Osteocyte (in vitro differentiated cells): ENCODE data around the gene ASCL4. TPM values are rescaled to one million over a fixed set of nuclear protein-coding genes. Genes with fewer than 3 reads are reported as not detected.

ENCODE experiments used
- DNase-seq: peaks from one replicate; pipeline ENCODE4 v3.0.0; 2021; ENCODE audit warnings: mixed read lengths; ENCODE audit not compliant: unreplicated experiment; ENCODE audit errors: extremely low spot score
- H3K27ac Mint-ChIP-seq: one replicate; pipeline ENCODE4 v1.8.0; 2021; ENCODE audit warnings: mild to moderate bottlenecking, mixed read lengths; ENCODE audit not compliant: unreplicated experiment
- H3K27me3 Mint-ChIP-seq: one replicate; pipeline ENCODE4 v1.8.0; 2021; ENCODE audit warnings: mixed read lengths; ENCODE audit not compliant: unreplicated experiment
- H3K36me3 Mint-ChIP-seq: one replicate; pipeline ENCODE4 v1.8.0; 2021; ENCODE audit warnings: mixed read lengths; ENCODE audit not compliant: unreplicated experiment
- H3K4me1 Mint-ChIP-seq: one replicate; pipeline ENCODE4 v1.8.0; 2021; ENCODE audit warnings: mixed read lengths; ENCODE audit not compliant: unreplicated experiment
- H3K4me3 Mint-ChIP-seq: one replicate; pipeline ENCODE4 v1.8.0; 2021; ENCODE audit warnings: mild to moderate bottlenecking, moderate library complexity, mixed read lengths; ENCODE audit not compliant: unreplicated experiment
- H3K9me3 Mint-ChIP-seq: one replicate; pipeline ENCODE4 v1.8.0; 2021; ENCODE audit warnings: mixed read lengths; ENCODE audit not compliant: unreplicated experiment
- total RNA-seq: library from RNA; stranded (reverse); gene quantifications from 2 replicates; pipeline ENCODE4 v1.2.1, GENCODE V29; 2021
- TF ChIP-seq, protein P1 (sequence below): fragments of 200-600 bp; sonication (generic); IDR thresholded peaks from 2 replicates; pipeline ENCODE4 v1.5.0; 2021; ENCODE audit warnings: antibody characterized with exemption, mild to moderate bottlenecking, moderate library complexity

Gene ASCL4
- total RNA-seq, 1 donor from 2014 or later = not detected

DNA sequence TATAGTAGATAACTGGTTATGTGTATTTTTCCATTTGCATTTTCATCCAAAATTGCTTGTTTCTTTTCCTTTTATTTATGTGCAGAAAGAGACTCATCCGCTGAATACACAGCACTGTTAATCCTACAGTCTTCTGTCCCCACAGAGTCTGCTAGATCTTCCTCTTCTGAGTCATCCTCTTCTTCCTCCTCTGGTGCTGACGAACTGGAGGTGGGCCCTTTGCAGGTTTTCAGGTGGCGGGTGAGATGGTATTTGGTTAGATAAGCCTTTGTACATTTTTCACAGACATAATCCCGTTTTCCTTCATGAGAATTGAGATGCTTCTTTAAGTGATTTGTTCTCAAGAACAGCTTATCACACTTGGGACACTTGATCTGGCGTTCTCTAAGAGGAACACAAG is 40.4 kb upstream of the ASCL4 start:
- no peak for DNase-seq
- no peak overlapping the region for H3K27ac Mint-ChIP-seq
- peaks cover 54% of the 10 kb centered on the region for H3K36me3 Mint-ChIP-seq
- H3K9me3 Mint-ChIP-seq = no peaks in the 10 kb centered on the region
- H3K27me3 Mint-ChIP-seq = no peaks in the 10 kb centered on the region
- H3K4me1 Mint-ChIP-seq = no peaks in the 10 kb centered on the region
- H3K4me3 Mint-ChIP-seq = no peak overlapping the region
- TF ChIP-seq, protein P1, sequence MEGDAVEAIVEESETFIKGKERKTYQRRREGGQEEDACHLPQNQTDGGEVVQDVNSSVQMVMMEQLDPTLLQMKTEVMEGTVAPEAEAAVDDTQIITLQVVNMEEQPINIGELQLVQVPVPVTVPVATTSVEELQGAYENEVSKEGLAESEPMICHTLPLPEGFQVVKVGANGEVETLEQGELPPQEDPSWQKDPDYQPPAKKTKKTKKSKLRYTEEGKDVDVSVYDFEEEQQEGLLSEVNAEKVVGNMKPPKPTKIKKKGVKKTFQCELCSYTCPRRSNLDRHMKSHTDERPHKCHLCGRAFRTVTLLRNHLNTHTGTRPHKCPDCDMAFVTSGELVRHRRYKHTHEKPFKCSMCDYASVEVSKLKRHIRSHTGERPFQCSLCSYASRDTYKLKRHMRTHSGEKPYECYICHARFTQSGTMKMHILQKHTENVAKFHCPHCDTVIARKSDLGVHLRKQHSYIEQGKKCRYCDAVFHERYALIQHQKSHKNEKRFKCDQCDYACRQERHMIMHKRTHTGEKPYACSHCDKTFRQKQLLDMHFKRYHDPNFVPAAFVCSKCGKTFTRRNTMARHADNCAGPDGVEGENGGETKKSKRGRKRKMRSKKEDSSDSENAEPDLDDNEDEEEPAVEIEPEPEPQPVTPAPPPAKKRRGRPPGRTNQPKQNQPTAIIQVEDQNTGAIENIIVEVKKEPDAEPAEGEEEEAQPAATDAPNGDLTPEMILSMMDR = no peak

DNA sequence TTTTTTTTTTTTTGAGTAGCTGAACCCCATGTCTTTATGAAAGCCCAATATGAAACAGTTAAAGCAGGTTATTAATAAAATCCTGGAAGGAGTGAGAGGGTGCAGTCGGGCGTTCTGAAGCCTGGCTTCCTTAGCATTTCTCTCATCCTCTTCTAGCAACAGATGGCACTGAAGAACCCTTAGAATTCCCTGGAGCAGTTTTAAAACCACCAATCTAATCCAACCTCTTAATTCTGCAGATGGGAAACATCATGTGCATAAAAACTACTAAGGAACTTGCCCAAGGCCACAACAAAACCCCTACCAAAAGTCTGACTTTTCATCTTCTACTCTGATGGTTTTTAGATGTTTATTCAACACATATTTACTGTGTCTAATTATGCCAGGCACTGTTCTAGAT is 38.7 kb upstream of the ASCL4 start:
- H3K27me3 Mint-ChIP-seq = no peaks in the 10 kb centered on the region
- TF ChIP-seq, protein P1 = no peak
- H3K4me1 Mint-ChIP-seq = no peaks in the 10 kb centered on the region
- peaks cover 63% of the 10 kb centered on the region for H3K36me3 Mint-ChIP-seq
- no peaks in the 10 kb centered on the region for H3K9me3 Mint-ChIP-seq
- H3K27ac Mint-ChIP-seq = no peak overlapping the region
- no peak for DNase-seq
- H3K4me3 Mint-ChIP-seq = no peak overlapping the region

DNA sequence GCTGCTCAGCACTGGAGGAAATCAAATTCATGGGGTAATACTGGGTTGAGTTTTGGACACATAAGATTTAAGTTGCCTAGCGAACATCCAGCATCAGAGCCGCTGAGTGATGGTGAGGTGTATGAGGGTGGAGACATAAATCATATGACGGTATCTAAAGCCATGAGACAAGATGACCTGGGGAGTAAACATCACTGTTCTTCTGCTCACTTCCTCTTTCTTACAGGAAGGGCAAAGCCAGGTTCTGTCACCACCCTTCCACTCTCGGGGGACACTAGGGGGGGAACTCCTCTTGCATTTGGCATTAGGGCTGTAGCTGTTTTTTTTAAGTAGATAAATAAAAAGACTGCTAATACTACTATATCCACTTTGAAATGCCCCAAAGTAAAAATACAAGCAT is 37.6 kb upstream of the ASCL4 start:
- no peak for DNase-seq
- H3K9me3 Mint-ChIP-seq = no peaks in the 10 kb centered on the region
- no peak overlapping the region for H3K27ac Mint-ChIP-seq
- no peaks in the 10 kb centered on the region for H3K4me1 Mint-ChIP-seq
- TF ChIP-seq, protein P1 = no peak
- H3K36me3 Mint-ChIP-seq = peaks cover 70% of the 10 kb centered on the region
- H3K27me3 Mint-ChIP-seq = no peaks in the 10 kb centered on the region
- H3K4me3 Mint-ChIP-seq = no peak overlapping the region

DNA sequence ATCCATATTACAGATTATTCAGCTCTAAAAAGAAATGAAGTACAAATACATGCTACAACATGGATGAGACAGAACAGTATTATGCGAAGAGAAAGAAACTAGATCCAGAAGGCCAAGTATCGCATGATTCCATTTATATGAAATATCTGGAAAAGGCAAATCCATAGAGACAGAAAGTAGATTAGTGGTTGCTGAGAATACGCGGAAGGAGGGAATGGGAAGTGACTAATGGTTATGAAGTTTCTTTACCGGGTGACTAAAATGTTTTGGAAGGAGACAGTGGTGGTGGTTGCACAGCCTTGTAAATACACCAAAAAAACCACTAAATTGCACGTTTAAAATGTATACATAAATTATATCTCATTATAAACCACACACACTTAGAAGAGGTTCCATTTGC is 26.0 kb upstream of the ASCL4 start:
- H3K27me3 Mint-ChIP-seq = no peaks in the 10 kb centered on the region
- no peaks in the 10 kb centered on the region for H3K9me3 Mint-ChIP-seq
- no peak overlapping the region for H3K27ac Mint-ChIP-seq
- H3K4me3 Mint-ChIP-seq = no peak overlapping the region
- H3K36me3 Mint-ChIP-seq = peaks cover 40% of the 10 kb centered on the region
- DNase-seq = no peak
- peaks cover 2% of the 10 kb centered on the region for H3K4me1 Mint-ChIP-seq
- TF ChIP-seq, protein P1 = no peak

DNA sequence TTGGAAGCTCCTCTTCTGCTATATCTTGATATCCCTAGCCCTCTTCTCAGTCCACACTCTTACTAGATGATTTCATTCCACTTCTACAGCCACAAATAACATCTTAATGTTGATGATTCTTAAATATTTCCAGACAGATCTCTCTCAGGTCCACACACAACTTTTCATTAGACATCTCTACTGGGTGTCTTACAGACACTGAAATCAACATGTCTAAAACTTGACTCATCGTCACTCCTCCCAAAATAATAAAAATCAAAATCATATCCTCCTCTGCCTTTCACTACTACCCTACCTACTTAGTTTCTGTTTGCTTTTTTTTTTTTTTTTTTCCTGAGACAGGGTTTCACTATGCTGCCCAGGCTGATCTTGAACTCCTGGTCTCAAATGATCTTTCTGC is 25.4 kb upstream of the ASCL4 start:
- H3K36me3 Mint-ChIP-seq = peaks cover 41% of the 10 kb centered on the region
- TF ChIP-seq, protein P1 = no peak
- no peak overlapping the region for H3K4me3 Mint-ChIP-seq
- H3K27ac Mint-ChIP-seq = no peak overlapping the region
- peaks cover 2% of the 10 kb centered on the region for H3K4me1 Mint-ChIP-seq
- DNase-seq = no peak
- no peaks in the 10 kb centered on the region for H3K9me3 Mint-ChIP-seq
- no peaks in the 10 kb centered on the region for H3K27me3 Mint-ChIP-seq
